Mucosa of stomach (tissue), 1 donor: ENCODE results near the gene OAS3.

Experiments
- H3K27me3 ChIP-seq: one replicate; pipeline ENCODE4 v1.7.0; 2013; ENCODE audit warnings: mild to moderate bottlenecking, low read length; ENCODE audit not compliant: control insufficient read depth, insufficient read depth
- H3K36me3 ChIP-seq: one replicate; pipeline ENCODE4 v1.7.0; 2013; ENCODE audit warnings: low read length; ENCODE audit not compliant: control insufficient read depth, insufficient read depth
- H3K4me1 ChIP-seq: one replicate; pipeline ENCODE4 v1.7.0; 2013; ENCODE audit warnings: mild to moderate bottlenecking, low read length; ENCODE audit not compliant: control insufficient read depth, insufficient read depth
- H3K4me3 ChIP-seq: one replicate; pipeline ENCODE4 v1.7.0; 2013; ENCODE audit warnings: low read length
- H3K9ac ChIP-seq: one replicate; pipeline ENCODE4 v1.7.0; 2013; ENCODE audit warnings: mild to moderate bottlenecking, low read length, moderate library complexity
- H3K9me3 ChIP-seq: one replicate; pipeline ENCODE4 v1.7.0; 2013; ENCODE audit warnings: mild to moderate bottlenecking, low read length, moderate library complexity; ENCODE audit not compliant: control insufficient read depth
- donor health status: Pancreatic carcinoma.

Gene OAS3

GRCh38 chr12:112929715-112930114 is 8.6 kb upstream of the OAS3 start:
- H3K36me3 ChIP-seq: no peaks in the 10 kb centered on the region
- no peaks in the 10 kb centered on the region for H3K27me3 ChIP-seq
- H3K9me3 ChIP-seq: no peaks in the 10 kb centered on the region
- H3K9ac ChIP-seq: no peak overlapping the region
- peaks cover 29% of the 10 kb centered on the region for H3K4me1 ChIP-seq
- no peak overlapping the region for H3K4me3 ChIP-seq

- Histone ChIP-seq H3K36me3 (no peaks in the 10 kb centered on the region), H3K9me3 (no peaks in the 10 kb centered on the region)
Observed at GRCh38 chr12:112930350-112930749, 7.9 kb upstream of the OAS3 start.

GRCh38 chr12:112932485-112933128 is 5.7 kb upstream of the OAS3 start:
- no peak overlapping the region for H3K9ac ChIP-seq
- H3K27me3 ChIP-seq: no peaks in the 10 kb centered on the region
- no peaks in the 10 kb centered on the region for H3K9me3 ChIP-seq
- no peaks in the 10 kb centered on the region for H3K36me3 ChIP-seq
- no peak overlapping the region for H3K4me3 ChIP-seq
- H3K4me1 ChIP-seq: peaks cover 10% of the 10 kb centered on the region

More at GRCh38 chr12:112930350-112930749, 7.9 kb upstream of the OAS3 start:
- Histone ChIP-seq H3K4me1 (peaks cover 25% of the 10 kb centered on the region), H3K4me3 (no peak overlapping the region), H3K27me3 (no peaks in the 10 kb centered on the region), H3K9ac (no peak overlapping the region)

GRCh38 chr12:112933129-112933505 is 5.2 kb upstream of the OAS3 start:
- H3K4me1 ChIP-seq: peaks cover 8% of the 10 kb centered on the region
- no peak overlapping the region for H3K9ac ChIP-seq
- H3K27me3 ChIP-seq: no peaks in the 10 kb centered on the region
- H3K4me3 ChIP-seq: no peak overlapping the region
- H3K9me3 ChIP-seq: no peaks in the 10 kb centered on the region
- no peaks in the 10 kb centered on the region for H3K36me3 ChIP-seq

GRCh38 chr12:112936264-112936663 is 2.0 kb upstream of the OAS3 start:
- no peaks in the 10 kb centered on the region for H3K27me3 ChIP-seq
- no peak overlapping the region for H3K9ac ChIP-seq
- H3K36me3 ChIP-seq: no peaks in the 10 kb centered on the region
- no peak overlapping the region for H3K4me3 ChIP-seq
- no peaks in the 10 kb centered on the region for H3K9me3 ChIP-seq
- H3K4me1 ChIP-seq: peaks cover 22% of the 10 kb centered on the region

GRCh38 chr12:112936927-112937326 is 1.3 kb upstream of the OAS3 start:
- no peak overlapping the region for H3K4me3 ChIP-seq
- peaks cover 22% of the 10 kb centered on the region for H3K4me1 ChIP-seq
- no peak overlapping the region for H3K9ac ChIP-seq
- no peaks in the 10 kb centered on the region for H3K9me3 ChIP-seq
- H3K27me3 ChIP-seq: no peaks in the 10 kb centered on the region
- no peaks in the 10 kb centered on the region for H3K36me3 ChIP-seq

- H3K4me1 ChIP-seq: peaks cover 14% of the 10 kb centered on the region
- H3K9ac ChIP-seq: peak overlapping the region; percentile 78
- H3K27me3 ChIP-seq: no peaks in the 10 kb centered on the region
- H3K36me3 ChIP-seq: no peaks in the 10 kb centered on the region
- peak overlapping the region; percentile 64 for H3K4me3 ChIP-seq
- H3K9me3 ChIP-seq: no peaks in the 10 kb centered on the region
Observed at GRCh38 chr12:112938751-112939150, 477 bp downstream of the OAS3 start.

- peak overlapping the region; percentile 19 for H3K9ac ChIP-seq
- H3K4me3 ChIP-seq: no peak overlapping the region
- peaks cover 14% of the 10 kb centered on the region for H3K4me1 ChIP-seq
Observed at GRCh38 chr12:112939761-112940381, 1.6 kb downstream of the OAS3 start.

GRCh38 chr12:112941528-112942335 is 3.5 kb downstream of the OAS3 start:
- no peak overlapping the region for H3K9ac ChIP-seq
- H3K27me3 ChIP-seq: no peaks in the 10 kb centered on the region
- no peaks in the 10 kb centered on the region for H3K9me3 ChIP-seq
- peaks cover 14% of the 10 kb centered on the region for H3K4me1 ChIP-seq
- peaks cover 11% of the 10 kb centered on the region for H3K36me3 ChIP-seq
- H3K4me3 ChIP-seq: no peak overlapping the region

More at GRCh38 chr12:112939761-112940381, 1.6 kb downstream of the OAS3 start:
- Histone ChIP-seq H3K36me3 (peaks cover 8% of the 10 kb centered on the region), H3K27me3 (no peaks in the 10 kb centered on the region), H3K9me3 (no peaks in the 10 kb centered on the region)

- Histone ChIP-seq H3K4me3 (no peak overlapping the region), H3K27me3 (no peaks in the 10 kb centered on the region), H3K9ac (no peak overlapping the region), H3K9me3 (no peaks in the 10 kb centered on the region), H3K36me3 (peaks cover 12% of the 10 kb centered on the region), H3K4me1 (peaks cover 14% of the 10 kb centered on the region)
Observed at GRCh38 chr12:112942572-112942971, 4.3 kb downstream of the OAS3 start.

- H3K36me3 ChIP-seq: peaks cover 12% of the 10 kb centered on the region
- no peak overlapping the region for H3K4me3 ChIP-seq
- H3K9ac ChIP-seq: no peak overlapping the region
- H3K9me3 ChIP-seq: no peaks in the 10 kb centered on the region
- H3K4me1 ChIP-seq: peaks cover 9% of the 10 kb centered on the region
- H3K27me3 ChIP-seq: no peaks in the 10 kb centered on the region
Observed at GRCh38 chr12:112944024-112944690, 5.9 kb downstream of the OAS3 start.

- no peaks in the 10 kb centered on the region for H3K27me3 ChIP-seq
- no peaks in the 10 kb centered on the region for H3K4me1 ChIP-seq
- H3K9ac ChIP-seq: no peak overlapping the region
- peaks cover 12% of the 10 kb centered on the region for H3K36me3 ChIP-seq
- H3K9me3 ChIP-seq: no peaks in the 10 kb centered on the region
- H3K4me3 ChIP-seq: no peak overlapping the region
Observed at GRCh38 chr12:112945515-112945914, 7.2 kb downstream of the OAS3 start.
